DMS53 treated with DMSO at 0.1 percent for 48 hours (cell line): ENCODE data around the gene CABLES2.

Experiments
- DNase-seq: peaks from one replicate; lab custom pipeline; 2025; ENCODE audit not compliant: unreplicated experiment; lab: John Stamatoyannopoulos, UW

The CABLES2 gene

DNA sequence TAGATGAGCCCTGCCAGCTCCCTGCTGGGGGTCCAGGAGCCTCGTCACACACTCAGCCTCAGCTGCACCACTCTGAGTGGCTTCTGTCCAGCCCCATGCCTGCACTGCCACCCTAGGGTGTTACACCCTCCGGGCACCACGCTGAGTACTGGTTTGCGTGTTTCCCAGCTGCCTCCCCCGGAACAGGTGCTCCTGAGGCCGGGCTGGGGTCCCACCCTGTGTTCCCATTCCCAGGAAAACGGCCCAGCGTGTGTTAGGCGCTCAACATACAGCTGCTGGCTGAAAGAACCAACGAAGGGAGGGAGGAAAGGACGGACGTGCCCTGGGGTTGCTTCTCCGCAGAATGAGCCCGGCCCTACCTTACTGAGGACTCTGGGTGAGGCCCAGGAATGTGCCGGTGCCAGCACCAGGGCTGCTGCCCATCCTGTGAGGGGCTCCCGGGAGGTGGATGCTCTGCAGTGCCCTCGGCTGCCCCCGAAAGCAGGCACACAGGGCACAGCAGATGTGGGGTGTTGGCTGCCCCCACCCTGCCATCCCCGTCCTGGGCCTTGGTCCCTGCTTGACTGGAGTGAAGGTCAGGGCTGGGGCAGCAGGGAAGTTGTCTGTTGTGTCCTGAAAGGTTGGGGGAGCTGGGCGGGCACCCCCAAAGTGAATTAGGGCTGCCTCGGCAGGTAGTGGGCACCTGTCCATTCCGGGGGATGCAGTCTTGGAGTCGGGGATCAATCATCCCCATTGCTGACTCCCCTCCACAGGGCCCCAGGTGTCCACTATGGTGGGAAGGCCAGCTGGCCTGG, 56.3 kb downstream of the CABLES2 start:
- DNase-seq: no peak

DNA sequence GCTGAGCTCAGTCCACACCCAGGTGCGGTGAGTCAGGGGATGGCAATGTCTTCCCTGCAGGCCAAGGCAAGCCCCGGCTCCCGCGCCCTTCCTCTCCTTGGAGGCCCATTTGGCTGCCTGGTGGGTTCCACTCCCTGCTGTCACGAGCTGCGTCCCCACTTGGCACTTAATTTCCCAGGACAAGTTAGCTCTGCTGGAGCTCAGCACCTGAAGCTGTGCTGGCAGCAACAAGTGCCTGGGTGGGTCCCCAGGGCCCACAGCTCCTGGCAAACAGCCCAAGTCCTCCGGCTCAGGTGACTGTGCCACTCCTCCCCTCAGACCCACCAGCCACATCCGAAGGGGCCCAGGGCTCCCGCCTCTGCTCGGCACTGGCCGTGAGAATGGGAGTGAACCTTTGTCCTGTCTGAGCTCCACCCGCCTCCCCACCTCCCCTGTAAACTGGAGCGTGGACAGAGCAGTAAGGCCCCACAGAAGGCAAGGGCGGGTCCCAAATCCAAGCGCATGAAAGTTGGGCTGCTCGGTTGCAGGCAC, 56.9 kb downstream of the CABLES2 start:
- no peak for DNase-seq

DNA sequence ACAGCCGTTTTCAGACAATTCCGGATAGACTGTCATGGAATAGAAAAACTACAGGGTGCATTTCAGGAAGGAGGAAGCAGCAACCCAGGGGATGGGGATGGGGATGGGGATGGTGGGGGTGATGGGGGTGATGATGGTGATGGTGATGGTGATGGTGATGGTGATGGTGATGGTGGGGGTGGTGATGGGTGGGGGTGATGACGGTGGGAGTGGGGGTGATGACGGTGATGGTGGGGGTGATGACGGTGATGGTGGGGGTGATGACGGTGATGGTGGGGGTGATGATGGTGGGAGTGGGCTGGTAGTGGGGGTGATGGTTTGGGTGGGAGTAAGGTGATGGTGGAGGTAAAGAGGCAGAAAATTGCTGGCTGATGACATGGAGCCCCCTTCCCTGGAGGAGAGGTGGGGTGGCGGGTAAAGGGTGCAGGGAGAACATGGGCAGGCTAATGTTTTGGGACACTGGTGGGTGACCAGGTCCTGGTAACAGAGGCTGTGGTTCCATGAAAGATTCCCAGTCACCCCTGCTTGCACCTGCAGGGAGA, 57.5 kb downstream of the CABLES2 start:
- DNase-seq: no peak

DNA sequence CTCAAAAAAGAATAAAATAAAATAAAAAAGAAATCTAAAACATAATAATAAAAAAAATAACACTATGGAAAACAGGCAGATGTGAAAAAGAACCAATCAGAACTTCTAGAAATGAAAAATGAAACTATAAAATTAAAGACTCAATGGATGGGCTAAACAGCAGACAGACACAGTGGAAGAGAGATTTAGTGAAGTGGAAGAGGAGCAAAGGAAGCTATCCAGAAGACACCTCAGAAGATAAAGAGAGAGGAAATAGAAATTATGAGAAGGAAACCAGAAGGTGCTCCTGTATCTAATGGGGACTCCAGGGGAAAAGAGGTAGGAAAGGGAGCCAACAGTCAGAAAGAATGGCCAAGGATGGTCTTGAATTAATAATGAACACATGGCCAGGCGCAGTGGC, 58.5 kb downstream of the CABLES2 start:
- no peak for DNase-seq

DNA sequence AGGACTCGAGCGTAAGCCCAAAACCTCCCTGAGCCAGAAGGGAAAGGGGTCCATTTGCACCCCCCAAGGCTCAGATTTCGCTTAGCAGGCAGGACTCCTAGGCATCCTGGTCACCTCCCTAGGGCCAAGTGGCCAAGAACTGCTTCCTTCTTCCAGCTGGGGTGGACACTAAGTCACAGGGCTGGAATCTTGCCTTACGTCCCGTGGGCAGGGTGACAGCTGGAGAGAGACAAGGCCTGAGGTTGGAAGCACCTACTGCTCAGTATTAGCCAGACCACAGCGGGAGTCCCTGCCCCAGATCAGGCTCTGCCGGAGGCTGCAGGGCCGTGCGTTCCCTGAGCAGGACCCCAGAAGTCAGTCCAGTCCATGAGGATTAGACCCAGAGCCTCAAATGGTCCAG, 59.6 kb downstream of the CABLES2 start:
- DNase-seq: no peak

DNA sequence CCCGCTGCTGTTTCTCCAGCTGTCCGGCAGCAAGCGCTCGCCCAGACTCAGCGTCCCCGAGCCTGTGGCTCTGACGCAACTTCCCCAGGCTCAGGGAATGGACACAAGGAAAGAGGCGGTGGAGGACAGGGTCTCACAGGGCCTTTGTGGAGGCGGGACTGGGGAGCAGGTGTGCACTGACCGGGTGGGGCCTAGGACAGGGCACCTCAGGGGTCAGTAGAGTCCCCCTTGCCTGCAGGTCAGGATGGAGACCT, 60.0 kb downstream of the CABLES2 start:
- no peak for DNase-seq

DNA sequence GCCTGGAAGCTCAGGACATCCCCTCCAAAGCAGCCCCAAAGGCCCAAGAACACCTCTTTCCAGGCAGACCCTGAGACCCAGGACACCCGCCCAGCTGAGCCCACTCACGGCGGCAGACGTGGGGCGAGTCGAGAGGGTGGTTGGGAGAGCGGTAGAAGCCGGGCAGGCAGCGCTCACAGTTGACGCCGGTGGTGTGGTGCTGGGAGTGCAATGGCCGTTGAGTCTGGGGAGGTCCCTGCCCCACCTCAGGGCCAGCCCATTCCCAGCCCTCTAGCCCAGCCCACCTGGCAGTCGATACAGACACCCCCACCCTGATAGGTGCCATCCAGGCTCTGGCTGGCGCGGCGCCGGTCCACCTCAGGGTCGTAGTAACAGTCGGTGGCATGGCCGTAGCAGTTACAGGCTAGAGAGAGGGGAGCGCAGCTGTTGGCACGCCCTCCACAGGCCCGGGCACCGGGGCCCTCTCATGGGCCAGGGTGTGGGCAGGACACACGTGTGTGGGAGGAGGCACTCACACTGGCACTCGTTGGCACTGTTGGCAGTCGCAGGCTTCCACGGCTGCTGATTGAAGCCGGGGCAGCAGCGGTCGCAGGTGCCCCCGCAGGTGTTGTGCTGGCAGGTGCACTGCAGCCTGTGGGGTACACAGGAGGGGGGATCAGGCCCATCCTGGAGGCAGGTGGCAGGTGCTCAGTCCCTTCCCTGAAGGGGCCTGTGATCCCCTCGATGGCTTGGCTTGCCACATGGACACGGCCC, 60.5 kb downstream of the CABLES2 start:
- DNase-seq: no peak

DNA sequence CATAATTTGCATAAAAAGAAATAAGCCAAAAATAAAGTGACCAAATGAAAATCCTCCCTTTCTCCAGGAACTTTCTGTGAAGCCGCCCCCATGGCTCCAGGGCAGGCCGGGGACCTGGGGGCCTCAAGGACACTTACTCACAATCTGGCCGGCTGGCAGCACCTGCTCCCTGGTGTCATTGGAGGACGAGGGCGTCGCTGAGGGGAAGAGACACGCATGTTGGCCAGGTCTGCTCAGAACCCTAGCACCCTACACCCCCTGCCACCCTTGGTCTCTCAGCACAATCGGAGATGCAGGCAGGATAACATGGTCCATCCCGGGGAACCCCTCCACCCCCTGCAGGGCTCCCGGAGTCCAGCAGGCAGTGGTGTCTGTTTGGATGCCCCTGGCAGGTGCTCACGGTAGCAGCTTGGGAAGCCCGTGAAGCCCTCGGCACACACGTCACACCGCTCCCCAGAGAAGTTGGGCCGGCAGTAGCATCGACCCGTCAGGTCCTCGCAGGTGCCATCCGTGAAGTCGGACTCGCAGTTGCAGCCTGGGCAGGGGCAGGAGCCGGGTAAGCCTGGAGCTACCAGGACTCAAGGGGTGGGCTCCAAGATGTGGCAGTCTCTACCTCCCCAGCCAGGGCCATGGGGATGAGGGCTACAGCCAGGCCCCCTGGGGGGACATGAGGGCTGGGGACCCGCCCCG, 61.3 kb downstream of the CABLES2 start:
- DNase-seq: no peak

DNA sequence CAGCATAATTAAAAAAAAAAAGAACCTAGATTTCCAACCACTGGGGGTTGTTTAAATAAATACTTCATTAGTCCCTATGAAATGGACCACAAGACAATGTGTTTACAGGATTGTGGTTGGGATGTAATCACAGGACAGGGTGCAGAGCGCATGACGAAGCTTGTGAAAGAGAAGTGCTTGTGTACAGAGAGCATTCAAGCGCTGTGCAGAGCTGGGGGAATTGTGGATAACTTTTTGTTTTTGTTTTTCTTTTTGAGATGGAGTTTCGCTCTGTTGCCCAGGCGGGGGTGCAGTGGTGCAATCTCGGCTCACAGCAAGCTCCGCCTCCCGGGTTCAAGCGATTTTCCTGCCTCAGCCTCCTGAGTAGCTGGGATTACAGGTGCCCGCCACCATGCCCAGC, 62.3 kb downstream of the CABLES2 start:
- no peak for DNase-seq

DNA sequence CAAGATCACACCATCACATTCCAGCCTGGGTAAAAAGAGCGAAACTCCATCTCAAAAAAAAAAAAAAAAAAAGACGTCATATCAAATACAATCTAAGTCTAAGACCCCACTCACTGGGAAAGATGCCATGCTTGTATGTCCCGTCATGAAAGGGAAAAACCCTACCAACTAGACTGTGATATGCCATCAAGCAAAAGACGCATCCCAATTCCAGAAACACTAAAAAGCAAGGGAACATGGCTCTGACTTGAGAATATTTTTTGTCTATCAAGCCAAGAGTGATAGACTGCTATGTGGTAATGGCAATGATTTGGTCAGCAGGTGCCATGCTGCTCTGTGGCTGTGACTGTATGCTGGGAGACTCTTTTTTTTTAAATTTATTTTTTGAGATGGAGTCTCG, 63.0 kb downstream of the CABLES2 start:
- no peak for DNase-seq

DNA sequence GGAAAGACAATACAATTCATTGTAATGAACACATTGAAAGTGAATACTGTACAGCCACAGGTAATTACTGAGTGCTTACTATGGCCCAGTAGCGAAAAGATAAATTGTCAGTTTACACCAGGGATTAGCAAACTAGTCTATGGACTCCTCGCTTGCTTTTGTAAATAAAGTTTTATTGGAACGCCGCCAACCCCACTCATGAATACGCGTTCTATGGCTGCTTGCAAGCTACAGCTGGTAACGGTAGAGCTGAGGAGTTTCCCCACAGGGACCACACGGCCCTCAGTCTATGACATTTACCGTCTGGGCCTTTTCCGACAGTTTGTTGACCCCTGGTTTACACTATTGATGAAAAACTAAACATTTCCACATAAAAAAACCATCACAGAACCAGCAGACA, 64.2 kb downstream of the CABLES2 start:
- peak; percentile 8 for DNase-seq

DNA sequence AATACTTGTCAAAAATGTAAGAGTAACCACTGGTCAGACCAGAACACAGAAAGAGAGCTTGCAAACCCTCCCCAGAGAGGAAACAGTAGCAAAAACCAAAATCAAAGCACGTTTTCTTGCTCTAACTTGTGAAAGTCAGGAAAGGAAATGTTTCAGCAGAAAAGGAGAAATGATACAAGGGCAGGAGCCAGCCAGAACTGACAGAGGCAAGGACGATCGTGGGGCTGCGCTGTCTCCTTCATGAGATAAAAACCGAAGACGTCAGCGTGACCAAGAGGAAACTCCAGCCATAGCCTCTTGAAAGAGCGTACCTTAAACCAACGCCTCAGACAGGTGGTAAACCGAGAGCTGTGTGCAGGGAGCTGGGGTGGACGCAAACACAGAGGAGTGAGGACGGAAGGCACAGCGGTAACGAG, 67.4 kb downstream of the CABLES2 start:
- DNase-seq: no peak
